ENCODE data around the gene CTNND2. TPM values are rescaled to one million over a fixed set of nuclear protein-coding genes. Genes with fewer than 3 reads are reported as not detected.

The CTNND2 gene
- total RNA-seq, 1 experiment from 2014 or later: 7.0 TPM

DNA sequence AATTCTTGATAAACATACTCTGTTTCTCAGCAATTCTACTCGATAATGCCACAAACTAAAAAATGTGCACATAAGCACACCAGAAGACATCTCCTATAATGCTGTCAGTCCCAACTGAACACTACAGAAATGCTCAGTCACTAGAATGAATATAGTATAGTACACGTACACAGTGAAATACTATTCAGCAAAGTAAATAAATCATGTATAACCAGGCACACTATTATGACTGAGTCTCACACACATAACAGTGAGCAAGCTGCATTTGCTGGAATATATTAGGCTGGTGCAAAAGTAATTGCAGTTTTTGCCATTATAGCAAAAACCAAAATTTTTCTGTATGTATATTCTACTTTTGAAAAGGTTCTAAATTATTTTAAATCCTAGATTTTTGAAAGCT lies 310.2 kb downstream of the CTNND2 start:
- Mint-ChIP-seq H3K27me3 (ENCODE audit: low read depth) (no peaks in the 10 kb centered on the region), H3K9me3 (peaks cover 6 to 14% of the 10 kb centered on the region in 2 experiments), H3K27ac (no peak overlapping the region), H3K4me1 (peaks cover 33 to 37% of the 10 kb centered on the region in 2 experiments), H3K36me3 (ENCODE audit: insufficient read depth in 1 of 3, low read depth in 3 of 3) (peaks cover 5 to 12% (median 6%) of the 10 kb centered on the region in 3 experiments), H3K4me3 (no peak overlapping the region)
- DNase-seq: no peak
- TF ChIP-seq, protein P1, sequence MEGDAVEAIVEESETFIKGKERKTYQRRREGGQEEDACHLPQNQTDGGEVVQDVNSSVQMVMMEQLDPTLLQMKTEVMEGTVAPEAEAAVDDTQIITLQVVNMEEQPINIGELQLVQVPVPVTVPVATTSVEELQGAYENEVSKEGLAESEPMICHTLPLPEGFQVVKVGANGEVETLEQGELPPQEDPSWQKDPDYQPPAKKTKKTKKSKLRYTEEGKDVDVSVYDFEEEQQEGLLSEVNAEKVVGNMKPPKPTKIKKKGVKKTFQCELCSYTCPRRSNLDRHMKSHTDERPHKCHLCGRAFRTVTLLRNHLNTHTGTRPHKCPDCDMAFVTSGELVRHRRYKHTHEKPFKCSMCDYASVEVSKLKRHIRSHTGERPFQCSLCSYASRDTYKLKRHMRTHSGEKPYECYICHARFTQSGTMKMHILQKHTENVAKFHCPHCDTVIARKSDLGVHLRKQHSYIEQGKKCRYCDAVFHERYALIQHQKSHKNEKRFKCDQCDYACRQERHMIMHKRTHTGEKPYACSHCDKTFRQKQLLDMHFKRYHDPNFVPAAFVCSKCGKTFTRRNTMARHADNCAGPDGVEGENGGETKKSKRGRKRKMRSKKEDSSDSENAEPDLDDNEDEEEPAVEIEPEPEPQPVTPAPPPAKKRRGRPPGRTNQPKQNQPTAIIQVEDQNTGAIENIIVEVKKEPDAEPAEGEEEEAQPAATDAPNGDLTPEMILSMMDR (conservative IDR thresholded peaks at IDR 0.05): no peak
- no peak overlapping the region for H2BK20ac ChIP-seq (ENCODE audit: low read depth, low read length, poor library complexity, severe bottlenecking)
- no peak overlapping the region for H3K23ac ChIP-seq (ENCODE audit: insufficient read length, low read depth, low read length)
- H4K8ac ChIP-seq (replicated peaks; ENCODE audit: insufficient read length, low read depth, low read length): no peak overlapping the region
- H3K79me2 ChIP-seq (ENCODE audit: insufficient read depth, low read length): no peaks in the 10 kb centered on the region
- H3K4ac ChIP-seq (ENCODE audit: low read depth, low read length): no peak overlapping the region
- no peak overlapping the region for H2BK120ac ChIP-seq (ENCODE audit: low read depth, low read length, poor library complexity, severe bottlenecking)
- H4K91ac ChIP-seq (ENCODE audit: insufficient read length, low read depth, low read length): no peak overlapping the region
- H3K23me2 ChIP-seq (ENCODE audit: insufficient read length, low read depth, low read length, poor library complexity, severe bottlenecking): no peaks in the 10 kb centered on the region
- no peak overlapping the region for H3K14ac ChIP-seq (ENCODE audit: insufficient read depth, low read length)
- no peak overlapping the region for H2AFZ ChIP-seq (ENCODE audit: low read length)
- H2BK5ac ChIP-seq (ENCODE audit: insufficient read length, low read length): no peak overlapping the region
- H3K4me1 ChIP-seq (ENCODE audit: insufficient read depth, low read length): peaks cover 6% of the 10 kb centered on the region; the same call in 1 of the 2 replicates
- H2BK15ac ChIP-seq (ENCODE audit: low read depth, low read length): no peak overlapping the region
- no peak overlapping the region for H3K4me2 ChIP-seq (ENCODE audit: insufficient read depth, insufficient read length, low read length)
- no peak overlapping the region for H2AK5ac ChIP-seq (ENCODE audit: insufficient read length, low read length)
- no peak overlapping the region for H4K5ac ChIP-seq (ENCODE audit: insufficient read length, low read depth, low read length)
- H3K79me1 ChIP-seq (ENCODE audit: insufficient read depth, low read depth, low read length, poor library complexity, severe bottlenecking): no peaks in the 10 kb centered on the region
- H3K9ac ChIP-seq (ENCODE audit: extremely low read depth, insufficient read length, low read length): no peak overlapping the region
- no peak overlapping the region for H3T11ph ChIP-seq (ENCODE audit: low read length)
- H3K27ac ChIP-seq (ENCODE audit: insufficient read length, low read depth, low read length): no peak overlapping the region
- H2BK12ac ChIP-seq (ENCODE audit: insufficient read length, low read depth, low read length): no peak overlapping the region
- H4K20me1 ChIP-seq (ENCODE audit: control insufficient read depth, insufficient read depth, insufficient read length): no peaks in the 10 kb centered on the region
- H3K27me3 ChIP-seq (ENCODE audit: insufficient read depth, low read length): no peaks in the 10 kb centered on the region
- H3K56ac ChIP-seq (ENCODE audit: insufficient read length, low read depth, low read length): no peak overlapping the region
- WGBS (ENCODE audit: extremely low coverage, insufficient read length, low lambda C conversion rate): no CpG with 5 or more reads among the region's 2 CpGs
- H3K18ac ChIP-seq (ENCODE audit: insufficient read length, low read depth, low read length): no peak overlapping the region
- H3K9me3 ChIP-seq (ENCODE audit: control insufficient read depth, low read depth, low read length): no peaks in the 10 kb centered on the region
